Ectodermal cell (in vitro differentiated cells): Measurements from ENCODE around the gene GLA.

Experiments used
- H3K27ac ChIP-seq: 2 replicates; pipeline ENCODE4 v1.7.0; 2013; ENCODE audit warnings: mild to moderate bottlenecking, low read depth, low read length; ENCODE audit not compliant: insufficient read depth, poor library complexity, severe bottlenecking
- H3K27me3 ChIP-seq: 2 replicates; pipeline ENCODE4 v1.7.0; 2013; ENCODE audit warnings: mild to moderate bottlenecking, low read length; ENCODE audit not compliant: insufficient read depth, control insufficient read depth, poor library complexity, severe bottlenecking
- H3K36me3 ChIP-seq: one replicate; pipeline ENCODE4 v1.7.0; 2013; ENCODE audit warnings: low read length; ENCODE audit not compliant: control insufficient read depth, insufficient read depth
- H3K4me1 ChIP-seq: one replicate; pipeline ENCODE4 v1.7.0; 2013; ENCODE audit warnings: low read length; ENCODE audit not compliant: control insufficient read depth, insufficient read depth
- H3K4me3 ChIP-seq: 2 replicates; pipeline ENCODE4 v1.7.0; 2013; ENCODE audit warnings: low read depth, low read length, control low read depth; ENCODE audit not compliant: insufficient read depth
- H3K9me3 ChIP-seq: 2 replicates; pipeline ENCODE4 v1.7.0; 2013; ENCODE audit warnings: mild to moderate bottlenecking, low read length, moderate library complexity; ENCODE audit not compliant: control insufficient read depth
- WGBS, 2 experiments: methylation state at CpG; one replicate each; pipeline ENCODE4 v1.1.7; 2013; ENCODE audit warnings: missing lambda C conversion rate in 2 of 2; 5-methylcytosine and 5-hydroxymethylcytosine counted together

The GLA gene

GRCh38 chrX:101417981-101418841, 10.5 kb upstream of the GLA start:
- H3K4me3 ChIP-seq, result peak overlapping the region; percentile 41
- H3K9me3 ChIP-seq, result no peaks in the 10 kb centered on the region
- WGBS, 2 experiments, result 1 to 2% methylated on average over 44 to 55 of the region's 56 CpGs
- no peaks in the 10 kb centered on the region for H3K4me1 ChIP-seq
- no peaks in the 10 kb centered on the region for H3K36me3 ChIP-seq
- no peaks in the 10 kb centered on the region for H3K27me3 ChIP-seq
- peak overlapping the region; percentile 56 for H3K27ac ChIP-seq

GRCh38 chrX:101417190-101417589, 9.5 kb upstream of the GLA start:
- no peak overlapping the region for H3K27ac ChIP-seq
- H3K4me3 ChIP-seq, result no peak overlapping the region

GRCh38 chrX:101416691-101417090, 9.0 kb upstream of the GLA start:
- peaks cover 6% of the 10 kb centered on the region for H3K36me3 ChIP-seq
- no peak overlapping the region for H3K4me3 ChIP-seq
- no peaks in the 10 kb centered on the region for H3K27me3 ChIP-seq
- H3K9me3 ChIP-seq, result no peaks in the 10 kb centered on the region
- 96 to 97% methylated on average over 7 of the region's 7 CpGs for WGBS, 2 experiments
- H3K27ac ChIP-seq, result no peak overlapping the region
- no peaks in the 10 kb centered on the region for H3K4me1 ChIP-seq

More at GRCh38 chrX:101417190-101417589, 9.5 kb upstream of the GLA start:
- Histone ChIP-seq H3K4me1 (no peaks in the 10 kb centered on the region), H3K36me3 (peaks cover 6% of the 10 kb centered on the region), H3K27me3 (no peaks in the 10 kb centered on the region), H3K9me3 (no peaks in the 10 kb centered on the region)
- WGBS, 2 experiments, result 86 to 98% methylated on average over 2 to 3 of the region's 4 CpGs

- WGBS, 2 experiments, result 74 to 81% methylated on average over 9 to 12 of the region's 12 CpGs
- no peak overlapping the region for H3K27ac ChIP-seq
- no peaks in the 10 kb centered on the region for H3K4me1 ChIP-seq
- no peaks in the 10 kb centered on the region for H3K9me3 ChIP-seq
- no peaks in the 10 kb centered on the region for H3K27me3 ChIP-seq
- H3K36me3 ChIP-seq, result peaks cover 6% of the 10 kb centered on the region
- no peak overlapping the region for H3K4me3 ChIP-seq
Observed at GRCh38 chrX:101415180-101416145, 7.7 kb upstream of the GLA start.

GRCh38 chrX:101411984-101412383, 4.3 kb upstream of the GLA start:
- Histone ChIP-seq H3K9me3 (no peaks in the 10 kb centered on the region), H3K4me1 (no peaks in the 10 kb centered on the region), H3K27me3 (no peaks in the 10 kb centered on the region), H3K27ac (no peak overlapping the region), H3K4me3 (no peak overlapping the region), H3K36me3 (peaks cover 6% of the 10 kb centered on the region)
- WGBS, 2 experiments, result 94 to 96% methylated on average over 10 of the region's 10 CpGs

- WGBS, 2 experiments, result 30 to 82% methylated on average over 2 to 7 of the region's 7 CpGs
- no peaks in the 10 kb centered on the region for H3K27me3 ChIP-seq
- H3K36me3 ChIP-seq, result peaks cover 6% of the 10 kb centered on the region
- no peaks in the 10 kb centered on the region for H3K9me3 ChIP-seq
- no peaks in the 10 kb centered on the region for H3K4me1 ChIP-seq
- H3K27ac ChIP-seq, result no peak overlapping the region
- H3K4me3 ChIP-seq, result peak overlapping the region; percentile 6
Observed at GRCh38 chrX:101410461-101410860, 2.7 kb upstream of the GLA start.

- no peak overlapping the region for H3K27ac ChIP-seq
- H3K27me3 ChIP-seq, result no peaks in the 10 kb centered on the region
- WGBS, 2 experiments, result 44% methylated on average over 3 to 6 of the region's 6 CpGs
Observed at GRCh38 chrX:101409043-101409442, 1.3 kb upstream of the GLA start.

GRCh38 chrX:101408532-101408841, 762 bp upstream of the GLA start:
- peak overlapping the region; percentile 87 for H3K27ac ChIP-seq
- H3K9me3 ChIP-seq, result no peaks in the 10 kb centered on the region
- H3K4me1 ChIP-seq, result no peaks in the 10 kb centered on the region
- H3K27me3 ChIP-seq, result no peaks in the 10 kb centered on the region
- H3K4me3 ChIP-seq, result peak overlapping the region; percentile 69
- 0 to 1% methylated on average over 6 of the region's 8 CpGs for WGBS, 2 experiments
- peaks cover 10% of the 10 kb centered on the region for H3K36me3 ChIP-seq

More at GRCh38 chrX:101409043-101409442, 1.3 kb upstream of the GLA start:
- Histone ChIP-seq H3K9me3 (no peaks in the 10 kb centered on the region), H3K4me1 (no peaks in the 10 kb centered on the region), H3K4me3 (peak overlapping the region; percentile 69), H3K36me3 (peaks cover 6% of the 10 kb centered on the region)

- Histone ChIP-seq H3K4me1 (no peaks in the 10 kb centered on the region), H3K27me3 (no peaks in the 10 kb centered on the region), H3K4me3 (peak overlapping the region; percentile 69), H3K9me3 (no peaks in the 10 kb centered on the region), H3K27ac (peak overlapping the region; percentile 81), H3K36me3 (peaks cover 4% of the 10 kb centered on the region)
- whole genome bisulfite sequencing, 2 experiments, result 1% methylated on average over 15 of the region's 15 CpGs
Observed at GRCh38 chrX:101407167-101407747, 468 bp downstream of the GLA start.

- Histone ChIP-seq H3K27me3 (no peaks in the 10 kb centered on the region), H3K4me1 (no peaks in the 10 kb centered on the region), H3K27ac (no peak overlapping the region), H3K4me3 (no peak overlapping the region), H3K9me3 (no peaks in the 10 kb centered on the region), H3K36me3 (peaks cover 4% of the 10 kb centered on the region)
- 91 to 97% methylated on average over 3 of the region's 4 CpGs for WGBS, 2 experiments
Observed at GRCh38 chrX:101399825-101400224, 7.9 kb downstream of the GLA start.
